Mammary epithelial cell (primary cell): ENCODE results near the gene RXRA.

Source experiments
- CTCF ChIP-seq, 2 donors: IDR thresholded peaks in 1 of 2; conservative IDR thresholded peaks in 1 of 2; 2 replicates each; pipeline ENCODE4 v1.5.1; 2011 to 2012; ENCODE audit warnings: inconsistent platforms in 2 of 2, low read length in 2 of 2, mild to moderate bottlenecking in 2 of 2, control low read depth in 1 of 2, low read depth in 1 of 2; ENCODE audit not compliant: insufficient read depth in 1 of 2; ENCODE audit errors: extremely low read depth in 1 of 2
- EZH2 ChIP-seq: IDR thresholded peaks from 2 replicates; pipeline ENCODE4 v1.6.1; 2012; ENCODE audit warnings: low read length, inconsistent platforms, borderline replicate concordance

GRCh38 chr9:134318481-134318891 is 7.8 kb upstream of the RXRA start:
- TF ChIP-seq CTCF (conservative IDR thresholded peaks at IDR 0.05 in 1 of 2, IDR thresholded peaks at IDR 0.05 in 1 of 2; ENCODE audit: extremely low read depth in 1 of 2, insufficient read depth in 1 of 2, low read depth in 1 of 2, low read length in 2 of 2) (no peak), EZH2 (no peak)
